Right lobe of liver (tissue), 4 donors: Measurements from ENCODE around the gene MYH6.

ENCODE experiments used
- POLR2A ChIP-seq: fragments of 450-650 bp; IDR thresholded peaks from one replicate; pipeline ENCODE4 v1.6.1; 2017; ENCODE audit warnings: antibody characterized with exemption, mild to moderate bottlenecking
- TF ChIP-seq, protein P1 (sequence below), 4 donors: fragments of 200-600 bp in 3 of 4; fragments of 450-650 bp in 1 of 4; IDR thresholded peaks; one replicate each; pipeline versions ENCODE4 v1.5.1 to v1.8.0; 2016 to 2022; ENCODE audit warnings: antibody characterized with exemption in 4 of 4, mild to moderate bottlenecking in 2 of 4
- donor health status: DM: no; HTN: no; CAD: no.
- donor health status: DM: no; HTN: no; CAD: no.
- donor health status: DM: no; HTN: yes; CAD: no.

DNA sequence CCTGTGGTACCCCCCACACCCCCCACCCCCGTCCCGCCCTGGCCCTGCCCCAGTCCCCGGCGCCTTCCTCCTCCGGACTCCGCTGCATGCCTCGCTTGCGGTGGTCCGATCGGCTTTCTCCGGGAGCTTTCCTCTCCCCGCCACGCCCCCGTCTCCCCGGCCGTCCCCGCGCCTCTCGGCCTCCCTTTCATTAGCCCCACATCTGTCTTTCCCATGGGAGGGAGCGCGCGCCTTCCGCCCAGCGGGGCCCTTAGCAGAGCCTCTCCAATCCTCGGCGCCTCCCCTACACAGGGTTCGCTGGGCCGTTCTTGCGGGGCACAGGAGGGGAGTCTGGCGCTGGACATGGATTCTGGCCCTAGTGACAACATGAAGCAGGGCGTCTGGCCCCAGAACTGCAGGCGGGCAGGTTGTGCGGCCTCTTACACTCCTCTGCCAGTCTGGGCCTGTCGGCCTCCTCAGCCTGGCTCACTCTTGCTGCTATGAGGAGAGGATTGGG, 41.6 kb downstream of the MYH6 start:
- no peak for TF ChIP-seq POLR2A
- TF ChIP-seq, protein P1, sequence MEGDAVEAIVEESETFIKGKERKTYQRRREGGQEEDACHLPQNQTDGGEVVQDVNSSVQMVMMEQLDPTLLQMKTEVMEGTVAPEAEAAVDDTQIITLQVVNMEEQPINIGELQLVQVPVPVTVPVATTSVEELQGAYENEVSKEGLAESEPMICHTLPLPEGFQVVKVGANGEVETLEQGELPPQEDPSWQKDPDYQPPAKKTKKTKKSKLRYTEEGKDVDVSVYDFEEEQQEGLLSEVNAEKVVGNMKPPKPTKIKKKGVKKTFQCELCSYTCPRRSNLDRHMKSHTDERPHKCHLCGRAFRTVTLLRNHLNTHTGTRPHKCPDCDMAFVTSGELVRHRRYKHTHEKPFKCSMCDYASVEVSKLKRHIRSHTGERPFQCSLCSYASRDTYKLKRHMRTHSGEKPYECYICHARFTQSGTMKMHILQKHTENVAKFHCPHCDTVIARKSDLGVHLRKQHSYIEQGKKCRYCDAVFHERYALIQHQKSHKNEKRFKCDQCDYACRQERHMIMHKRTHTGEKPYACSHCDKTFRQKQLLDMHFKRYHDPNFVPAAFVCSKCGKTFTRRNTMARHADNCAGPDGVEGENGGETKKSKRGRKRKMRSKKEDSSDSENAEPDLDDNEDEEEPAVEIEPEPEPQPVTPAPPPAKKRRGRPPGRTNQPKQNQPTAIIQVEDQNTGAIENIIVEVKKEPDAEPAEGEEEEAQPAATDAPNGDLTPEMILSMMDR (IDR thresholded peaks at IDR 0.05): no peak
